AG09309 (cell line): ENCODE data around the gene PZP.

ENCODE experiments used
- DNase-seq: peaks from one replicate; pipeline ENCODE4 v3.0.0-alpha.2; 2010; ENCODE audit warnings: low read depth
- H3K4me3 ChIP-seq: 2 replicates; pipeline ENCODE4 v1.5.1; 2011; ENCODE audit warnings: mild to moderate bottlenecking, low read depth, low read length, moderate library complexity; ENCODE audit not compliant: control insufficient read depth
- TF ChIP-seq, protein P1 (sequence below): IDR thresholded peaks from 2 replicates; pipeline ENCODE4 v1.5.1; 2011; ENCODE audit warnings: mild to moderate bottlenecking, low read depth, low read length, inconsistent platforms; ENCODE audit not compliant: insufficient read depth, control insufficient read depth; ENCODE audit errors: missing control alignments

Gene PZP

DNA sequence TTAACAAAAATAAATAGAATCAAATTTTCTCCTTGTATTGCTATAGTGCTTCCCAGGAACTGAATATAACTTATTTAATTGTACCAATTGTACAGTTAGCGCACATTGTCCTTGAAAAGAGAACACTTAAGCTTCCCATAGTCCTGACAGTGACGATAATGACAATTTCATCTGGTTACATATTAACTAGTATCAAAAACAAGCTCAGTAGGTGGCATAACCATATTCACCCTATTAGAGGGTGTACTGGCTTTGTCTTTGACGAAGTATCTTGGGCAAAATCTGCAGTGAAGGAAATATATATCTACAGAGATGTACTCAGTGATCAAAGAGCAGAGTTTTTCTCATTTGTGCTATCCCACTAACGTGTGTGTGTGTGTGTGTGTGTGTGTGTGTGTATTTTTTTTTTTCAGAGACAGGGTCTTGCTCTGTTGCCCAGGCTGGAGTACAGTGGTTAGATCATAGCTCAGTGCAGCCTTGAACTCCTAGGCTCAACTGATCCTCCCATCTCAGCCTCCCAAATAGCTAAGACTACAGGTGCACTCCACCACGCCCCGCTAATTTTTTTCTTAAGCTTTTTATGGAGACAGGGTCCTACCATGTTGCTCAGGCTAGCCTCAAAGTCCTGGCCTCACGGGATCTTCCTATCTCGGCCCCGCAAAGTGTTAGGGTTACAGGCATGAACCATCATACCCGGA, 87.6 kb downstream of the PZP start:
- TF ChIP-seq, protein P1, sequence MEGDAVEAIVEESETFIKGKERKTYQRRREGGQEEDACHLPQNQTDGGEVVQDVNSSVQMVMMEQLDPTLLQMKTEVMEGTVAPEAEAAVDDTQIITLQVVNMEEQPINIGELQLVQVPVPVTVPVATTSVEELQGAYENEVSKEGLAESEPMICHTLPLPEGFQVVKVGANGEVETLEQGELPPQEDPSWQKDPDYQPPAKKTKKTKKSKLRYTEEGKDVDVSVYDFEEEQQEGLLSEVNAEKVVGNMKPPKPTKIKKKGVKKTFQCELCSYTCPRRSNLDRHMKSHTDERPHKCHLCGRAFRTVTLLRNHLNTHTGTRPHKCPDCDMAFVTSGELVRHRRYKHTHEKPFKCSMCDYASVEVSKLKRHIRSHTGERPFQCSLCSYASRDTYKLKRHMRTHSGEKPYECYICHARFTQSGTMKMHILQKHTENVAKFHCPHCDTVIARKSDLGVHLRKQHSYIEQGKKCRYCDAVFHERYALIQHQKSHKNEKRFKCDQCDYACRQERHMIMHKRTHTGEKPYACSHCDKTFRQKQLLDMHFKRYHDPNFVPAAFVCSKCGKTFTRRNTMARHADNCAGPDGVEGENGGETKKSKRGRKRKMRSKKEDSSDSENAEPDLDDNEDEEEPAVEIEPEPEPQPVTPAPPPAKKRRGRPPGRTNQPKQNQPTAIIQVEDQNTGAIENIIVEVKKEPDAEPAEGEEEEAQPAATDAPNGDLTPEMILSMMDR, result no peak
- no peak overlapping the region for H3K4me3 ChIP-seq
- no peak for DNase-seq

DNA sequence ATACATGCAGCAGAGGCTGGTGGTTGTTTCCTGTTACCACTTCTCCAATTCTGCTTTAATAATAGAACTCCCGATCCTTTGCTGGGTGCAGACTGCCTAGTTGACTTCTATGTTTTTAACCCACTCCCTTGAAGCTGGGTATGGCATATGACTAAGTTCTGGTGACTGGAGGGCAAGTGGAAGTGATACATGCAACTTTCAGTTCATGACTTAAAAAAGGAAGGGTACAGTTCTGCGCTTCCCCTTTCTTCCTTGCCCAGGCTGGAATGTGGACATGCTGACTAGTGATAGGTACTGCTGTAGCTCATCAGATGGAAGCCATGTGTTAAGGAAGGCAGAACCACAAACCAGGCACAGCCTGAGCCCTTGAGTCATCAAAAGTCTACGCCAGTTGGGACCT, 90.0 kb downstream of the PZP start:
- H3K4me3 ChIP-seq, result no peak overlapping the region
- TF ChIP-seq, protein P1, result no peak
- DNase-seq, result no peak

DNA sequence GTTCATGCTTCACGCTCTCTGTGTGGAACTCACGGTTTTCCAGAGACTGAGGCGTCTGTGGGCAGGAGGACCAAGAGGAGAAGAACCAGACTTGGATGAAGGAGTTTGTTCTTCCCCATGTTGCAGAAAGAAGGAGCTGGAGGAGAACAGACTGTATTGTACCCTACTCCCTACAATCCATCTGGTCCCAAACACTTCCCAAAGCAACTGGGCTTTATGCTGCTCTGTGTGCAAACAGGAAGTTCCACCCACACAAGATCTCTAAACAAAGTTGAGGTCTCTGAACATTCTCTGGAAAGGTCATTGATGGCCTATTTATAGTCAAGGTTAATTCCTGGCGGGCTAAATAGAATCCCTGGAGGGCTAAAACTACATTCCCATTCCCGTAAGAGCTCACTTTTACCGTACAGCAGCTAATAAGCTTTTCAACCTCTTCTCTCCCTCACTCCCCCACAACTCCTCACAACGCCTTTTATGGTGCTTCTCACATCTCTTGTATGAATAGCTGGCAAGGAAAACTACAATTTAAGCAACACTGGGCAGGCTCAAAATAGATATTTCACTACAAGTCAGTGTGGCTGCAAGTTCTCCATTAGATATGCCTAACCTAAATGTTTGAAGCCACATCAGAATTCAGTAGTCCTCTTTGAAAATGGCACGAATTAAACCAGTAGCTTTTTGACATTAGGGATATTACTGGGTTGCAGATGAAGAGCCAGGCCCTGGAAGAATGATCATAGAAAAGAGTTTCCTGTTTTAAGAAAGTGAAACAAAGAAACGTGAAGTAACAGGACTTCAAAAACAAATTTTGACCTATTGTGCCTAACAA, 92.2 kb downstream of the PZP start, which contains the start of gene A2M:
A2M (minus strand) TSS at position 189 of the 829 bp plus-strand sequence; CDS start at position 119, 70 bp downstream.
- H3K4me3 ChIP-seq, result no peak within 1 kb of the TSS
- DNase-seq, result no peak
- TF ChIP-seq, protein P1, result no peak

DNA sequence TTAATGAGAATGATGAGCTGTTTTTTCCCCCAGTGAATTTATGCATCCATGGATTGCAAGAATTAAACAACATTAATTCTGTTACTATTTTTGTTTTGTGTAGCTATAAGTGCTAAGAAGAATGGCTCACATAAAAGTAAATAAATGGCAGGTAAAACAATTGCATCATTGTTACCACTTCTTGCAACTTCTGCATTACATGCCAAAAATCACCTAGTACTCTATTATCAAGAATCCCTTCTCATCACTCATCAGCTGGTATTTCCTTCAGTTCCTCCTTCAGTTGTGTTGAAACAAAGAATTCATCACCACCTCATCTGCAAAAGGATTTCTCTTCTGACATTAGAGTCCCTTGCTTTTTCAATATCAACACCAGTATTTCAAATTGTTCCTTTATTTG, 93.2 kb downstream of the PZP start:
- H3K4me3 ChIP-seq, result no peak overlapping the region
- no peak for DNase-seq
- TF ChIP-seq, protein P1, result no peak

DNA sequence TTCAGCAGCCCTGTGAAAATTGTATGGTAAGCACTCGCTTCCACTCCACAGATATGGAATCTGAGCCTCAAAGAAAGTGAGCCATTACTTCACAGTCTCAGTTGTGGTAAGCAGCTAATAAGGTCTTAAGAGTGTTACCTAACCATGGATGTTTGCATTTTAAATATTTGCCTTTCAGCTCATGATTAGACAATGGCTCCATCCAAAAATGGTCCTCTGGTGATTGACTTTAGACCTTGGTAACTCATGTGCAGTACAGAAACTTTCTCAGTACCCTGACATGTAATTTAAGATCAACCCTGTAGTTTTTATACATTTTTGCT, 94.2 kb downstream of the PZP start:
- DNase-seq, result no peak
- TF ChIP-seq, protein P1, result no peak
- H3K4me3 ChIP-seq, result no peak overlapping the region

DNA sequence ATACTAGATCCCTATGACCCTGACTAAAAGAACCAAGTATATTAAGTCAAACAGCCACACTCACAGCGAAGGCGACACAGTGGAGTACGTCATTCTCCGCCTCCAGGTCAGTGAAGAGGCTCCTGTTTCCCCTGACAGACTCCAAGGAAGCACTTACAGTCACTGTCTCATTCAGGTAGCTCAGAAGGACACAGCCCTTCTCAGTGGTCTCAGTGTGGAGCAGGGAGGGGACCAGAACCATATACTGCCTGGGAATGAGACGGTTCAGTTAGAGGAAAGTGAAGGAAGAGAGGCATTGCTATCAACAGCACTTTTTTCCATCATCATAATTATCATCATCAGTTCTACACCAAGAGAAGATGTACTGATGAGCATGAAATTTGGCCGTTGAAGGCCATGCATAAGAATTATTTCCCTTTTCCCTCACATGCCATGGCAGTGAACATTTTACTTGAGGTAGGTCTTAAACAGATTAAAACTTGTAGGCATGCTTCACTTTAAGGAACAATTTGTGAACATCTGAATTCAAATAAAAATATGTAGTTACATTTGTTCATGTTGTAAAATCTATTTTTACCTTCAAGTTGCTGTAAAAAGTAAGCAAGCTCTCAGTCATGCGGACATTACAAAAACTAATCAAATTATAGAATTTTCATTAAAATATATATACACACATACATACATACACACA, 94.8 kb downstream of the PZP start:
- no peak overlapping the region for H3K4me3 ChIP-seq
- DNase-seq, result no peak
- TF ChIP-seq, protein P1, result no peak
